Cardiac septum (tissue), 1 donor: ENCODE measurements around the gene TARBP1. TPM values are rescaled to one million over a fixed set of nuclear protein-coding genes. Genes with fewer than 3 reads are reported as not detected.

Experiments
- DNase-seq: peaks from one replicate; pipeline ENCODE4 v3.0.0-alpha.2; 2020; ENCODE audit warnings: low spot score
- intact Hi-C: fragments of 100-400 bp; cut with DNase I; formaldehyde crosslinking; loops from one replicate; pipeline ENCODE4 v1.14.0; 2022
- total RNA-seq: library from RNA; stranded (reverse); fragmentation: NEBNext Ultra II Directional; extraction: Animal tissue kit (Norgen Biotek cat#: 25700); gene quantifications from one replicate; pipeline ENCODE4 v1.2.1, GENCODE V29; 2021
- donor health status: DM: no; HTN: no; CAD: no.

The TARBP1 gene
- total RNA-seq, 1 donor from 2014 or later = 9.1 TPM

DNA sequence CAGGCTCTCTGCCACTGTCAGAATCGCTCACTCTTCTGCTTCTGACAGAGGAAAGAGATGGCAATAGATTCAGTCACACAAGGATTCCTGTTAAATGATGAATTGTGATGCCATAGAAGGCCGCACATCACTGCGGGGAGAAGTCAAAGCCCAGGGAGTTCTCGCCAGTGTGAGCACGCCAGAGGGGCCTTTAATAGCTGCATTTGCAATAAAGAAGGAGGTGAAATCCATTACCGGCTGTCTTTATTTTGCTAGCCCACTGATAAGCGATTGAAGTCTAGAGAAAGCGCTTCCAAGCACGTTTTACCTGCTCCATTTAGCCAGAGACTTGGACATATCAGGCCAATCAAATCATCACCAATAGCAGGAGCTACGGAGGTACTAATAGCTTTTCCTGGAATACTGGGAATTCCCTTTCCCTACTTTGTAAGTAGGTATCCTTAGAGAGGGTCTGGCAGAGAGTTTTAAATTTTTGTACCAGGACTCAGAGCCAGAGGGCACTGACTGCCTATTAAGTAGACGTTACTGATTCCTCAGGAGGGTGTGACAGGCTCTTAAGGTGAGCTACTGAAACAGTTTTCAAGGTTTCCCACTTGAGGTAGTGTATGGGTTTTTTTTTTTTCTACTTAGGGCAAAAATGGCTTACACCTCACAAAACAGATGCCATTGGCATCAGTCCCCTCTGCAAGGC, 10.2 kb upstream of the TARBP1 start:
- intact Hi-C loops = no loop called here
- DNase-seq = no peak

DNA sequence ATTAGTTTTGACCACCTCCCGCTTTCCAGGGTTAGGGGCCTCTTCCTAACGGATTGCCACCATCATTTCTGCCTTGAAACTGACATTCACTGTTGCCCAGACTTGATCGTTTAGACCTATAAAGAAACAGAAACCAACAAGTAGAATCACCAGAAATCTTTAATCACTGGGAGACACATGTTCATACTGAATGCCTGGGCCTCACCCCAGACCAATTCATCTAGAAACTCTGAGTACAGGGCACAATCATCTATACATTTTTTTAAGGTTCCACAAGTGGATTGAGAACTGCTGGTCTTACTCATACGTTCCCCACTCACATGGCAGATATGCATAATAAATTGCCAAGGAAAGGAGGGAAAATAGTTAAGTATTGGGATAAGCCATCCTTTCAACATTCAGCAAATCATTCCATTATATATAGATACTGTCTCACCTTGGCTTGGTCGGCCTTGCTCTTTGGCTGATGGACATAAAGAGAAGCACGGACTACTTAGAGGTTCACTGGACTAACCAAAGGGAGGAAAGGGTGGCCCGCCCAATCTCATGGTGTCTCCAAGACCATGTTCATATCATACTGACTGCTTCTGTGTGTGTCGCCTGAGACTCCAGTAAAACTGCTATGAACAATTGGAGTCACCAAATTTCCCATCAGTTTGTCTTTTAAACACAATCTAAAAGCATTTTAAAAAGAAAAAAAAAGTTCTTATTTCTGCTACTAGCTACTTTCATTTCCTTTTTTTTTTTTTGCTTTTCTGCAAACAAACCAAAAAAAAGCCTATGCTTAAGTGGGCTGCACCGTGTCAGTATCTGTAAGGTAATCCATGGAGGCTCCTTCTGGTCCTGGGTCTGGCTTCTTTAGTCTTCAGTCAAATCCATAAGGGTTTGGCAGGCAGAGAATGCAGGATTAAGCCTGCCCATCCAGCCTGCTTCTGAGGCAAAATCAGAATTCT, 9.4 kb upstream of the TARBP1 start:
- no peak for DNase-seq
- intact Hi-C loops = no loop called here

DNA sequence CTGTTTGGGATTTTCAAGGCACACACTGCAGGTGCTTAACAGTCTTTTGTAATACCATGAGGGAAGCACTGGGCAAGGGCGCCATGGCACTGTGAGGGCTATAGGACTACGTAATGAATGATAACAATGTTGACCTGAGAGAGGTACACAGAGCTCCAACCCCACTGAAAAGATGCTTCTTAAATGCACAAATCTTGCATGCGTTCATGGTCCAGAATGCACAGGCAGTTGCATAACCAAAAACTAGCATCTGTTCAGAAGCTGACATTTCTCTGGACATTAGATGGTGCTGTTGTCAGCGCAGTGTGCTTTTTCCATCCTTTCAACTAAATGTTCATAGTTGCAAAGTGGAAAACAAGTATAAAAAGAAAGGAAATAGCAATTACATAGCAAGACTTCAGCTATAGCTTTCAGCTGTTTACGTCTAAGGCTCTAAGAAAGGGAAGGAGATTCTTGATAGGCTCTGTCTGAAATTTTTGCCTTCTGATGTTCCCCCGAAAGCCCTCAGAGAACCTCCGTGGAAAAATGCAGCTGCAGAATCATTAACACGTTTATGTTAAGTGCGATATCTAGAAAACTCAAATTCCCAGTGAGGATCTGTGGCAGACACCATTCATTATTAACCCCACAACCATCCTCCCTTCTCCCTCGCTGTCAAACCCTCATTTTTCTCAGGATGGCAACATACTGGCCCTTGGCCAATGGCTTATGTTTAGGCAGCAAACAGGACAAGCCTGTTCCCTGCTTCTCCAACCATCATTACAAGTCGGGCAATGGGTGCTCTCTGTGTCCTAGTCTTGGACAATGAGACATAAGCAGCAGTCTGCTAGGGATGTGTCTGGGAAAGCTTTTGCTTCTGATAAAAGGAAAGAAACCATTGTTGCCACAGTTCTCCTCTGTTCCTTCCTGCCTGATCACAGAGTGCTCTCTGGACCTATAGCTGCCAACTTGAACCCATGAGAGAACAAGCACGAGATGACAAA, 8.2 kb upstream of the TARBP1 start:
- intact Hi-C loops = no loop called here
- DNase-seq = no peak

- DNase-seq = no peak
- intact Hi-C loops = no loop called here
These were observed 6.2 kb upstream of the TARBP1 start for GRCh38 chr1:234484991-234485739.

DNA sequence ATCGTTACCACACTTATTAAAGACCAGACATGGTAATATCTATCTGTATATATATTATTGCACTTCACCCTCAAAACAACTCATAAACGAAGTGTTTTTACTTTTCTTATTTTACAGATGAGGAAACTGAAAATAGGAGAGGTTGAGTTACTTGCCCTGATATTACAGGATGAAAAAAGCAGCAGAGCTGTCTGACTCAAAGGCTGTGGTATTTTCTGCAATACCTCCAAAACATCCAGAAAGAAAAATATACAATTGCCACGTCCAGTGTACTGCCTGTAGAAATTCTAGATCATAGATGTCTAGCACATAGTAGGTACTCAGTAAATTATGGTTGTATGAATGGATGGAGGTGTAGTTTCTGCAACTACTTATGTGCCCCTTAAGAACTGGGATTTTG, 5.2 kb upstream of the TARBP1 start:
- intact Hi-C loops = no loop called here
- DNase-seq = no peak

DNA sequence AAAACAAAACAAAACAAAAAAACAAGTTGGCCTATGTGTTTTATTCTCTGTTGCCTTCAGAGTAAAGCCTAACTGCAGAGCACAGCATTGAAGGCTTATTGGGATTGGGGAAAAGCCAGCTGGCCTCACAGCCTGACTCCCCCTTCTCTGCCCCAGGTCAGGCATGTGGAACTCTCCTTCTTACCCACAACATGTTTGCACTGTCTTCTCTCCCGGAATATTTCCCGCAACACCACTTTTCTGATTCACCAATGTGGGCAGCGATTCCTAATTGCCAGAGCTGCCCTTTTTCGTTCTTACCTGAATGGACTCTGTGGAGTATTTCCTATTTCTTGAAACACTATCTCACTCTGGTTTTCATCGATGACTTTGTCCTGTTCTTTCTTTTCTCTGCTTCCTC, 2.8 kb upstream of the TARBP1 start:
- DNase-seq = no peak
- intact Hi-C loops = no loop called here

GRCh38 chr1:234479866-234480265, 887 bp upstream of the TARBP1 start:
- intact Hi-C loops = loop anchor here (5.0 kb wide), 1 partner anchor 108 kb away; the partner anchor contains the start of gene COA6
- DNase-seq = no peak

GRCh38 chr1:234479310-234479559, 256 bp upstream of the TARBP1 start:
- DNase-seq = no peak
- intact Hi-C loops = loop anchor here (5.0 kb wide), 1 partner anchor 107 kb away; the partner anchor contains the start of gene COA6

GRCh38 chr1:234478152-234478480, 863 bp downstream of the TARBP1 start:
- DNase-seq = peak; percentile 80
- intact Hi-C loops = loop anchor here (5.0 kb wide), 1 partner anchor 106 kb away; the partner anchor contains the start of gene COA6

- intact Hi-C loops = loop anchor here (5.0 kb wide), 1 partner anchor 105 kb away; the partner anchor contains the start of gene COA6
- DNase-seq = no peak
These were observed 1.4 kb downstream of the TARBP1 start for GRCh38 chr1:234477386-234478151.

DNA sequence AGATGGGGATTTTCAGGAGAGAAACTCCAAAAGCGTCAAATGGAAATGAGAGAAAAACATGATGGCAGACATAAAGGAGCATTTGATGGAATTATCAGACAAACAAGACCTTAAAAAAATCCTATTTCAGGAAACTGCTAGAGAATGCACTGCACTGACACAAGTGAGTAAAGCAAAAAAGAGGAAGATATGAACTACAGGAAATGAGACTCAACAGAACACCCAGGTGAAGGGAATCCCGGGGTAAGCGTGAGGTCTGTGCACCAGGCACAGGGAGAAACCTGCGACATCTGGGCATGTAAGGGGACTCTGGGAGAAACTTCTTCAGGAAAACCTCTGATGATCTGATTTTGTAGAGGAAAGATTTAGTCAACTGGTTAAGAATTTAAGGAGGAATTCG, 2.8 kb downstream of the TARBP1 start:
- intact Hi-C loops = loop anchor here (5.0 kb wide), 1 partner anchor 104 kb away; the partner anchor contains the start of gene COA6
- DNase-seq = no peak

DNA sequence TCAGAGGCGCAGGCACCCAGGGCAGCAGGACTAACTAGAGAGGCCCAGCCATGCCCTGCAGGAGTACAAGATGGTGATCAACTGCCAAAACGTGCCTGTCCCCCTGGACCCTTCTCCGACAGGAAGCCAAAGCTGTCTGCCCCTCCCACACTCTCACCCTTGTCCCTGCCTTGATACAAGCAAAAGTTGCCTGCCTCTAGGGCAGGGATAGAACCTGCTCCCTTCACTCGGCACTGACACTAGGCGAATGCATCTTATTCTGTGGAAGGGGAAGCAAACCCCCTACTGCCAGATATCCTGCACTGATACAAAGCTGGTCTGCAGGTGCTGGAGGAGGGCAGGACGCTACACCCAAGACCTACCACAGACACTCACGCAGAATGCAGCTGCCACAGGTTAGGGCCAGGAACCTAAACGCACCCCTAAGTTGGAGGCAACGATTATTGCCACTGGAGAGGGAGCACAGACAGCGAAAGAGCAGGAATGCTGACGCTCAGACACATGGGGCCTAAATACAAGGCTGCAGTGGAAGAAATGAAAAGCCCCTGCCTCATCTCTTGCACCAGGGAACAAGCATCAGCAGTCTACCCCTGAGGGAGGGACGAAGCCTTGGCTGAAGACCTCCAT, 3.7 kb downstream of the TARBP1 start:
- DNase-seq = no peak
- intact Hi-C loops = loop anchor here (5.0 kb wide), 1 partner anchor 103 kb away; the partner anchor contains the start of gene COA6

GRCh38 chr1:234474375-234474774, 4.6 kb downstream of the TARBP1 start:
- intact Hi-C loops = no loop called here
- no peak for DNase-seq

- intact Hi-C loops = no loop called here
These were observed 5.9 kb downstream of the TARBP1 start for GRCh38 chr1:234473118-234473517.

DNA sequence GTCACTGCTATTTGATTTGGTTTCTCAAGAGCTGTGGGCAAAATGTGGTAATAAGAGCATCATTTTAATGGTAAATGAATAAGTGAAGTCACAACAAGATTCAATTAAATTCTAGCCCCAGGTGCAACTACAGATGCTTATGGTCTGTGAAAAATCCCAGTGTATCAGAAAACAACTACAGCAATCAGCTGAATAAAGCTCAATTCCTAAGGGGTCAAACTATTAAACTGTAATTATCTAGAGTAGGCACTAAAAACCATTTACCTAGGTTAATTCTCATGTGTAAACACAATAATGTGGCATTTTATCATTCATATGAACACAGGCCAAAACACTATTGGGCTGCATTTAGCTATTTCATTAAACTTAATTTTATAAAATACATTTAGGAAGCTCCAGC, 9.6 kb downstream of the TARBP1 start:
- DNase-seq = no peak

More at GRCh38 chr1:234473118-234473517, 5.9 kb downstream of the TARBP1 start:
- no peak for DNase-seq

GRCh38 chr1:234468580-234468979, 10.4 kb downstream of the TARBP1 start:
- intact Hi-C loops = no loop called here
- DNase-seq = no peak

More for the DNA sequence above, 9.6 kb downstream of the TARBP1 start:
- intact Hi-C loops = no loop called here

DNA sequence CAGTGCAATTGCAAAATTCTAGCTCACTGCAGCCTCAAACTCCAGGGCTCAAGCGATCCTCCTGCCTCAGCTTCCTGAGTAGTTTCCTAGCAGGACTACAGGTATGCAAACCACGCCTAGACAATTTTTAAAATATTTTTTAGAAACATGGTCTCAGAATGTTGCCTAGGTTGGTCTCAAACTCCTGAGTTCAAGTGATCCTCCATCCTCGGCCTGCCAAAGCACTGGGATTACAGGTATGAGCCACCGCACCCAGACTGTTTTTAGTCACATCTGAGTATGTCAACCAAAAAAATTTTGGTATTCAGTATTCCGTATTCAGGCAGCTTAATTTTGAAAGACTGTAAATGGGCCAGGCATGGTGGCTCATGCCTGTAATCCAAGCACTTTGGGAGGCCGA, 11.2 kb downstream of the TARBP1 start:
- DNase-seq = no peak
- intact Hi-C loops = no loop called here

DNA sequence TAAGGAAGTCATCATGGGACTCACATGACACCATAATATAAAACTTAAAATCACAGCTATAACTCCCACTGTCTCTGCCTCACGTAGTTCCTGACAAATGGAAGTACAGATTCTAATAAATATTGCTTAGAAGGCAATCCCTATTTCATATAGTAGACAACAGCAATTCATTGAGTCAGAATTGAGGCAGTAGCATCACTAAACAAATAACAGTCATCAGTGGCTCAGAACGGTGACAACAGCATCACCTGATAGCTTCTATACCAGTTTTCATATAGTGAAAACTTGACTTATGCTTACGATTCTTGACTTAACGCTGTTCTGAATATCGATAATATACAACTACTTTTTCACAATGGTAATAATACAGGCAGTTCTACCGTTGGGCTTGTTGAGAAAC, 12.0 kb downstream of the TARBP1 start:
- no peak for DNase-seq
- intact Hi-C loops = no loop called here
